Nephron progenitor cell (in vitro differentiated cells): ENCODE data around the gene MYL10.
"Not testable (repeated sequence)": the region's sequence is repeated elsewhere in the genome, so short reads cannot be mapped to it uniquely, and the experiment has no call there.

Experiments
- DNase-seq: peaks from one replicate; pipeline ENCODE4 v3.0.0; 2021
- H3K27ac Mint-ChIP-seq: 2 replicates; pipeline ENCODE4 v1.8.0; 2021; ENCODE audit warnings: mild to moderate bottlenecking, moderate library complexity, mixed read lengths
- H3K27me3 Mint-ChIP-seq: 2 replicates; pipeline ENCODE4 v1.8.0; 2021; ENCODE audit warnings: mild to moderate bottlenecking, low read depth, mixed read lengths; ENCODE audit not compliant: poor library complexity
- H3K36me3 Mint-ChIP-seq: 2 replicates; pipeline ENCODE4 v1.8.0; 2021; ENCODE audit warnings: low read depth, mixed read lengths
- H3K4me1 Mint-ChIP-seq: 2 replicates; pipeline ENCODE4 v1.8.0; 2021; ENCODE audit warnings: mixed read lengths
- H3K4me3 Mint-ChIP-seq: 2 replicates; pipeline ENCODE4 v1.8.0; 2021; ENCODE audit warnings: mild to moderate bottlenecking, moderate library complexity, mixed read lengths
- H3K9me3 Mint-ChIP-seq: 2 replicates; pipeline ENCODE4 v1.8.0; 2021; ENCODE audit warnings: mild to moderate bottlenecking, moderate library complexity, mixed read lengths
- TF ChIP-seq, protein P1 (sequence below): fragments of 200-600 bp; sonication (generic); IDR thresholded peaks from 2 replicates; pipeline ENCODE4 v1.5.0; 2021; ENCODE audit warnings: antibody characterized with exemption

MYL10 gene

GRCh38 chr7:101605611-101606497 lies 23.2 kb downstream of the MYL10 start:
- H3K27me3 Mint-ChIP-seq, result peaks cover 19% of the 10 kb centered on the region
- peaks cover 6% of the 10 kb centered on the region for H3K4me1 Mint-ChIP-seq
- H3K4me3 Mint-ChIP-seq, result no peak overlapping the region
- no peaks in the 10 kb centered on the region for H3K9me3 Mint-ChIP-seq
- TF ChIP-seq, protein P1, sequence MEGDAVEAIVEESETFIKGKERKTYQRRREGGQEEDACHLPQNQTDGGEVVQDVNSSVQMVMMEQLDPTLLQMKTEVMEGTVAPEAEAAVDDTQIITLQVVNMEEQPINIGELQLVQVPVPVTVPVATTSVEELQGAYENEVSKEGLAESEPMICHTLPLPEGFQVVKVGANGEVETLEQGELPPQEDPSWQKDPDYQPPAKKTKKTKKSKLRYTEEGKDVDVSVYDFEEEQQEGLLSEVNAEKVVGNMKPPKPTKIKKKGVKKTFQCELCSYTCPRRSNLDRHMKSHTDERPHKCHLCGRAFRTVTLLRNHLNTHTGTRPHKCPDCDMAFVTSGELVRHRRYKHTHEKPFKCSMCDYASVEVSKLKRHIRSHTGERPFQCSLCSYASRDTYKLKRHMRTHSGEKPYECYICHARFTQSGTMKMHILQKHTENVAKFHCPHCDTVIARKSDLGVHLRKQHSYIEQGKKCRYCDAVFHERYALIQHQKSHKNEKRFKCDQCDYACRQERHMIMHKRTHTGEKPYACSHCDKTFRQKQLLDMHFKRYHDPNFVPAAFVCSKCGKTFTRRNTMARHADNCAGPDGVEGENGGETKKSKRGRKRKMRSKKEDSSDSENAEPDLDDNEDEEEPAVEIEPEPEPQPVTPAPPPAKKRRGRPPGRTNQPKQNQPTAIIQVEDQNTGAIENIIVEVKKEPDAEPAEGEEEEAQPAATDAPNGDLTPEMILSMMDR, result no peak
- no peaks in the 10 kb centered on the region for H3K36me3 Mint-ChIP-seq
- no peak overlapping the region for H3K27ac Mint-ChIP-seq
- DNase-seq, result no peak

GRCh38 chr7:101604934-101605332 lies 24.2 kb downstream of the MYL10 start:
- not testable (repeated sequence) for H3K27ac Mint-ChIP-seq, H3K4me1 Mint-ChIP-seq, DNase-seq

GRCh38 chr7:101604331-101604933 lies 24.7 kb downstream of the MYL10 start:
- DNase-seq, result no peak
- Mint-ChIP-seq H3K27me3 (peaks cover 19% of the 10 kb centered on the region), H3K36me3 (no peaks in the 10 kb centered on the region), H3K27ac (no peak overlapping the region), H3K9me3 (no peaks in the 10 kb centered on the region), H3K4me3 (no peak overlapping the region), H3K4me1 (peaks cover 8% of the 10 kb centered on the region)
- TF ChIP-seq, protein P1, result no peak

More at GRCh38 chr7:101604934-101605332, 24.2 kb downstream of the MYL10 start:
- H3K27me3 Mint-ChIP-seq, result peaks cover 19% of the 10 kb centered on the region
- not testable (repeated sequence) for H3K4me3 Mint-ChIP-seq, H3K9me3 Mint-ChIP-seq, H3K36me3 Mint-ChIP-seq

DNA sequence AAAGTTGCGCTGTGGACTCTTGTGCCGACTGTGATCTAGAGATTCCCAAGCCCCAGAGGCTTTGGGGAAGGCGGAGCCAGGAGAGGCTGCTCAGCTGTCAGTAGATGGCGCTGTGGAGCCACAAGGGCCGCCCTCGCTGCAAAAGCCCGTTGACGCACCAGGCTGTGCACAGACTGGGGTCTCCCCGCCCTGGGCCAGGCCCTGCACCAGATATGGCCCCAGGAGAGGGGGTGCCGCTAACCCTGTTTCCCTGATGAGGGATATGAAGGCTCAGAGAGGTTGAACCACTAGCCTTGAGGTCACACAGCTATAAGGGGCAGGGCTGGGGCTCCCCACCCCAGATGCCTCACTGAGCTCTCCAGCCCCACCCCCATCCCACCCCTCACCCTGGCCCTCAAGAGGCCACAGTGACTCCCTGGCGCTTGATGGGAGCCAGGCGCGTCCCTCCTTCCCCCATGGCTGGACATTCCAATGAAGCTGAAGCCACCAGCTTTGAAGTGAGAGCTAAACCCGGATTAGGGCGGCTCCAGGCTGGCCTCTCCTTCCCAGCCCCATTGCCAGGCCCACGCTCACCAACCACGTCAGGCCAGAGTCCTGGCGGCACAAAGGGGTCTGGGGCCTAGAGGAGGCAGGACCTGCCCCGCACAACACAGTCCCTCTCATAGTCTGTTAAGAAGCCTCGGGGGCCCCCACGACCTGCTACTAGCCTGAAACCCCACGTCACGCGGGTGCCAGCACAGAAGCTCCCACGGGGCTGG lies 26.4 kb downstream of the MYL10 start:
- peak; percentile 93 for DNase-seq
- H3K4me3 Mint-ChIP-seq, result no peak overlapping the region
- H3K27ac Mint-ChIP-seq, result no peak overlapping the region
- H3K27me3 Mint-ChIP-seq, result peaks cover 15% of the 10 kb centered on the region
- H3K4me1 Mint-ChIP-seq, result peaks cover 26% of the 10 kb centered on the region
- no peaks in the 10 kb centered on the region for H3K36me3 Mint-ChIP-seq
- TF ChIP-seq, protein P1, result peak; percentile 95
- H3K9me3 Mint-ChIP-seq, result no peaks in the 10 kb centered on the region

GRCh38 chr7:101602082-101602481 lies 27.0 kb downstream of the MYL10 start:
- Mint-ChIP-seq H3K27me3 (peaks cover 15% of the 10 kb centered on the region), H3K4me3 (no peak overlapping the region), H3K36me3 (no peaks in the 10 kb centered on the region), H3K9me3 (no peaks in the 10 kb centered on the region), H3K4me1 (peaks cover 26% of the 10 kb centered on the region), H3K27ac (no peak overlapping the region)
- DNase-seq, result no peak
- TF ChIP-seq, protein P1, result no peak

- TF ChIP-seq, protein P1, result no peak
- peaks cover 26% of the 10 kb centered on the region for H3K4me1 Mint-ChIP-seq
- H3K36me3 Mint-ChIP-seq, result no peaks in the 10 kb centered on the region
- no peak overlapping the region for H3K27ac Mint-ChIP-seq
- peaks cover 10% of the 10 kb centered on the region for H3K27me3 Mint-ChIP-seq
- no peak for DNase-seq
- no peaks in the 10 kb centered on the region for H3K9me3 Mint-ChIP-seq
- no peak overlapping the region for H3K4me3 Mint-ChIP-seq
Observed at GRCh38 chr7:101599787-101600186, 29.3 kb downstream of the MYL10 start.
